Endothelial cell of umbilical vein (primary cell): ENCODE data around the gene PGF. TPM values are rescaled to one million over a fixed set of nuclear protein-coding genes. Genes with fewer than 3 reads are reported as not detected.

Experiments
- BruUV-seq: library from RNA; stranded (reverse); fragments of 400-500 nt; replicated peaks from 2 replicates; lab custom pipeline; 2021; lab: Mats Ljungman, UMichigan
- CTCF ChIA-PET: fragments of 300-600, 350-600 bp; sonication (Branson Sonifier 250); formaldehyde crosslinking; loops from one replicate; lab custom pipeline; 2021; ENCODE audit warnings: antibody characterized with exemption, inconsistent platforms; lab: Charles Lee
- POLR2A ChIA-PET: fragments of 300-600, 350-600 bp; sonication (Branson Sonifier 250); formaldehyde crosslinking; loops from one replicate; lab custom pipeline; 2021; ENCODE audit warnings: antibody characterized with exemption, inconsistent platforms; lab: Charles Lee
- DNase-seq: peaks from one replicate; pipeline ENCODE4 v3.0.0-alpha.2; 2011; ENCODE audit warnings: low read depth, low spot score
- FAIRE-seq: peaks from 2 replicates; lab custom pipeline; 2011; peaks lifted over from hg19 to GRCh38; lab: Jason Lieb, UNC
- H2AFZ ChIP-seq: 2 replicates; pipeline ENCODE4 v1.6.0; 2012; ENCODE audit warnings: low read depth, low read length, control low read depth, inconsistent platforms
- H3K27ac ChIP-seq: 2 replicates; pipeline ENCODE4 v1.5.1; 2011; ENCODE audit warnings: low read depth, mild to moderate bottlenecking, control low read depth, low read length, moderate library complexity; ENCODE audit not compliant: insufficient read depth
- H3K27me3 ChIP-seq, 2 experiments: 2 replicates each; pipeline versions ENCODE4 v1.6.0 to v1.6.1; 2011; ENCODE audit warnings: low read length in 2 of 2, mixed read lengths in 1 of 2; ENCODE audit not compliant: control insufficient read depth in 2 of 2, insufficient read depth in 2 of 2
- H3K36me3 ChIP-seq, 2 experiments: 2 replicates in 1 of 2; 3 replicates in 1 of 2; pipeline ENCODE4 v1.5.1; 2011; ENCODE audit warnings: low read length in 2 of 2, mild to moderate bottlenecking in 1 of 2, moderate library complexity in 1 of 2; ENCODE audit not compliant: control insufficient read depth in 2 of 2, insufficient read depth in 2 of 2; ENCODE audit errors: extremely low read depth in 1 of 2
- H3K4me1 ChIP-seq: 3 replicates; pipeline ENCODE4 v1.5.1; 2011; ENCODE audit warnings: mild to moderate bottlenecking, low read length; ENCODE audit not compliant: control insufficient read depth, insufficient read depth; ENCODE audit errors: extremely low read depth
- H3K4me2 ChIP-seq: 2 replicates; pipeline ENCODE4 v1.6.1; 2011; ENCODE audit warnings: low read length, control low read depth, mixed read lengths; ENCODE audit not compliant: insufficient read depth
- H3K4me3 ChIP-seq, 3 experiments: fragments of 200-600 bp in 1 of 3; sonication (generic), shearing (Covaris generic) in 1 of 3; replicated peaks in 1 of 3; 2 replicates each; pipeline ENCODE4 v1.5.1; 2011 to 2016; ENCODE audit warnings: control low read depth in 3 of 3, low read length in 3 of 3, mild to moderate bottlenecking in 2 of 3, inconsistent platforms in 1 of 3, low read depth in 1 of 3, moderate library complexity in 1 of 3; ENCODE audit not compliant: insufficient read depth in 1 of 3
- H3K79me2 ChIP-seq: 2 replicates; pipeline ENCODE4 v1.6.0; 2012; ENCODE audit warnings: low read length, inconsistent platforms; ENCODE audit not compliant: control insufficient read depth, insufficient read depth
- H3K9ac ChIP-seq: replicated peaks from 2 replicates; pipeline ENCODE3; 2011; ENCODE audit warnings: low read length, control low read depth; ENCODE audit not compliant: insufficient read depth; ENCODE audit errors: extremely low read depth
- H3K9me1 ChIP-seq: replicated peaks from 3 replicates; pipeline ENCODE4 v1.6.0; 2011; ENCODE audit warnings: mild to moderate bottlenecking, low read length; ENCODE audit not compliant: control insufficient read depth, insufficient read depth; ENCODE audit errors: extremely low read depth
- H3K9me3 ChIP-seq: replicated peaks from 2 replicates; pipeline ENCODE4 v1.5.1; 2012; ENCODE audit warnings: low read length, inconsistent platforms; ENCODE audit not compliant: control insufficient read depth, insufficient read depth
- H4K20me1 ChIP-seq: replicated peaks from 2 replicates; pipeline ENCODE3; 2011; ENCODE audit warnings: mild to moderate bottlenecking, low read length; ENCODE audit not compliant: control insufficient read depth, insufficient read depth; ENCODE audit errors: extremely low read depth
- EZH2 ChIP-seq: IDR thresholded peaks from 2 replicates; pipeline ENCODE4 v1.6.1; 2012; ENCODE audit warnings: borderline replicate concordance, low read depth, mild to moderate bottlenecking, moderate library complexity, low read length, inconsistent platforms; ENCODE audit not compliant: severe bottlenecking
- FOS ChIP-seq: IDR thresholded peaks from 2 replicates; pipeline ENCODE4 v1.6.1; 2011; ENCODE audit warnings: mild to moderate bottlenecking, low read length, moderate library complexity, borderline replicate concordance; ENCODE audit not compliant: insufficient read depth
- GATA2 ChIP-seq: IDR thresholded peaks from 2 replicates; pipeline ENCODE4 v1.7.0; 2011; ENCODE audit warnings: low read depth, mild to moderate bottlenecking, moderate library complexity, mixed read lengths, low read length; ENCODE audit not compliant: insufficient read length, insufficient read depth
- JUN ChIP-seq: IDR thresholded peaks from 2 replicates; pipeline ENCODE4 v1.6.1; 2011; ENCODE audit warnings: borderline replicate concordance, low read depth; ENCODE audit not compliant: insufficient read length, insufficient read depth
- MYC ChIP-seq: IDR thresholded peaks from one replicate; pipeline ENCODE4 v1.6.1; 2011; ENCODE audit warnings: mild to moderate bottlenecking, low read depth, low read length
- POLR2A ChIP-seq: IDR thresholded peaks from 2 replicates; pipeline ENCODE4 v1.6.1; 2012; ENCODE audit warnings: low read depth, mild to moderate bottlenecking, control low read depth, low read length
- POLR2AphosphoS5 ChIP-seq: IDR thresholded peaks from 2 replicates; pipeline ENCODE4 v1.6.1; 2012; ENCODE audit warnings: low read depth, mild to moderate bottlenecking, control low read depth, low read length, moderate library complexity; ENCODE audit not compliant: insufficient read depth
- dilution Hi-C: fragments of 300-500 bp; cut with MboI; formaldehyde crosslinking; loops from one replicate; pipeline ENCODE4 v1.15.0; 2019; ENCODE audit warnings: low sequenced_read_pairs; ENCODE audit not compliant: extremely low pct_ligation_motif_present
- intact Hi-C: fragments of 100-400 bp; cut with micrococcal nuclease; formaldehyde crosslinking; loops from one replicate; pipeline ENCODE4 v1.10.0; 2022
- polyA plus RNA-seq, 4 experiments: library from polyadenylated mRNA; depleted of rRNA in 3 of 4; stranded (reverse) in 3 of 4; unstranded in 1 of 4; fragments of >200 nt; gene quantifications; 2 replicates each; pipeline versions ENCODE4 v1.2.1 to v1.2.3, GENCODE V29; 2011 to 2012; ENCODE audit warnings: missing spikeins in 1 of 4
- total RNA-seq: library from RNA; stranded (reverse); gene quantifications from 2 replicates; pipeline ENCODE4 v1.2.3, GENCODE V29; 2021
- TF ChIP-seq, protein P1 (sequence below): IDR thresholded peaks from 2 replicates; pipeline ENCODE4 v1.6.1; 2011; ENCODE audit not compliant: insufficient read depth, insufficient read length
- TF ChIP-seq, protein P2 (sequence below), 2 donors: IDR thresholded peaks; 1 replicate in 1 of 2; 2 replicates in 1 of 2; pipeline ENCODE4 v1.5.1; 2011; ENCODE audit warnings: low read length in 2 of 2, mild to moderate bottlenecking in 2 of 2, moderate library complexity in 2 of 2, control low read depth in 1 of 2, inconsistent platforms in 1 of 2, low read depth in 1 of 2; ENCODE audit not compliant: insufficient read depth in 1 of 2; ENCODE audit errors: extremely low read depth in 1 of 2

Gene PGF
- total and polyA plus RNA-seq, 2 donors (not counting 3 experiments of a cell fraction or from before 2014, with no cell fraction given), result 89.0 to 206 TPM

GRCh38 chr14:74892745-74893144 lies 62.7 kb downstream of the PGF start:
- Histone ChIP-seq H3K4me1 (peaks cover 5% of the 10 kb centered on the region), H3K27ac (no peak overlapping the region), H3K4me2 (no peak overlapping the region), H4K20me1 (no peaks in the 10 kb centered on the region), H3K9me1 (no peaks in the 10 kb centered on the region), H3K27me3 (no peaks in the 10 kb centered on the region), H3K9me3 (no peaks in the 10 kb centered on the region), H2AFZ (no peak overlapping the region), H3K79me2 (peaks cover 16% of the 10 kb centered on the region), H3K36me3 (peaks cover 44 to 50% of the 10 kb centered on the region in 2 experiments), H3K9ac (no peak overlapping the region), H3K4me3 (no peak overlapping the region)
- POLR2A ChIA-PET, result no interaction called here
- FAIRE-seq, result no peak
- CTCF ChIA-PET, result interaction anchor here (0.7 to 5.0 kb wide), 5 partner anchors 9 to 32 kb away, joined by 3 to 41 read pairs (median 12); no protein-coding TSS in a partner anchor
- no peak for DNase-seq
- TF ChIP-seq GATA2 (no peak), JUN (no peak), FOS (no peak), POLR2A (no peak), POLR2AphosphoS5 (no peak), EZH2 (no peak), MYC (no peak)
- TF ChIP-seq, protein P1, sequence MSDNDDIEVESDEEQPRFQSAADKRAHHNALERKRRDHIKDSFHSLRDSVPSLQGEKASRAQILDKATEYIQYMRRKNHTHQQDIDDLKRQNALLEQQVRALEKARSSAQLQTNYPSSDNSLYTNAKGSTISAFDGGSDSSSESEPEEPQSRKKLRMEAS, result no peak
- TF ChIP-seq, protein P2, sequence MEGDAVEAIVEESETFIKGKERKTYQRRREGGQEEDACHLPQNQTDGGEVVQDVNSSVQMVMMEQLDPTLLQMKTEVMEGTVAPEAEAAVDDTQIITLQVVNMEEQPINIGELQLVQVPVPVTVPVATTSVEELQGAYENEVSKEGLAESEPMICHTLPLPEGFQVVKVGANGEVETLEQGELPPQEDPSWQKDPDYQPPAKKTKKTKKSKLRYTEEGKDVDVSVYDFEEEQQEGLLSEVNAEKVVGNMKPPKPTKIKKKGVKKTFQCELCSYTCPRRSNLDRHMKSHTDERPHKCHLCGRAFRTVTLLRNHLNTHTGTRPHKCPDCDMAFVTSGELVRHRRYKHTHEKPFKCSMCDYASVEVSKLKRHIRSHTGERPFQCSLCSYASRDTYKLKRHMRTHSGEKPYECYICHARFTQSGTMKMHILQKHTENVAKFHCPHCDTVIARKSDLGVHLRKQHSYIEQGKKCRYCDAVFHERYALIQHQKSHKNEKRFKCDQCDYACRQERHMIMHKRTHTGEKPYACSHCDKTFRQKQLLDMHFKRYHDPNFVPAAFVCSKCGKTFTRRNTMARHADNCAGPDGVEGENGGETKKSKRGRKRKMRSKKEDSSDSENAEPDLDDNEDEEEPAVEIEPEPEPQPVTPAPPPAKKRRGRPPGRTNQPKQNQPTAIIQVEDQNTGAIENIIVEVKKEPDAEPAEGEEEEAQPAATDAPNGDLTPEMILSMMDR (IDR thresholded peaks at IDR 0.05; ENCODE audit: extremely low read depth in 1 of 2, insufficient read depth in 1 of 2, low read depth in 1 of 2, low read length in 2 of 2), result no peak
- intact Hi-C loops, result no loop called here
- no TSS peak for BruUV-seq
- dilution Hi-C loops, result no loop called here
